Activated effector memory CD4-positive, alpha-beta T cell treated with Interleukin-2 at 50 U/mL for 16 hours (primary cell): ENCODE measurements around the gene TRIM6.
"Not testable (repeated sequence)": the region's sequence is repeated elsewhere in the genome, so short reads cannot be mapped to it uniquely, and the experiment has no call there.

Source experiments
- DNase-seq: peaks from one replicate; pipeline ENCODE4 v3.0.0-alpha.2; 2020

The TRIM6 gene

DNA sequence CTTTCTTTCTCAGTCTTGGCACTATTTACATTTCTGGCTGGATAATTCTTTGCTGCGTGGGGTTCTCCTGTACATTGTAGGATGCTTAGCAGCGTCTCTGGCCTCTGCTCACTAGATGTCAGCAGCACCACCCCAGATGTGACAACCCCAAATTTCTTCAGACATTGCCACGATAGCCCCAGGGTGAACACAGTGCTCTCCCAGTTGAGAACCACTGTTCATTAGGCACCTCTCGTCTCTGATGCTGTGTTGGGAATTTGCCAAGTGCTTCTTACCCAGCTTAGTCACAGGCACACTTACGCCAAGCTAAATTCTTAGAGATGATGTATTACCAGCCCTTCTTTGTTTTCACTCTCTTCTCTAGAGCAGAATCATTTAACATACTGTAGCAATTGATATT, 9.4 kb downstream of the TRIM6 start:
- no peak for DNase-seq

DNA sequence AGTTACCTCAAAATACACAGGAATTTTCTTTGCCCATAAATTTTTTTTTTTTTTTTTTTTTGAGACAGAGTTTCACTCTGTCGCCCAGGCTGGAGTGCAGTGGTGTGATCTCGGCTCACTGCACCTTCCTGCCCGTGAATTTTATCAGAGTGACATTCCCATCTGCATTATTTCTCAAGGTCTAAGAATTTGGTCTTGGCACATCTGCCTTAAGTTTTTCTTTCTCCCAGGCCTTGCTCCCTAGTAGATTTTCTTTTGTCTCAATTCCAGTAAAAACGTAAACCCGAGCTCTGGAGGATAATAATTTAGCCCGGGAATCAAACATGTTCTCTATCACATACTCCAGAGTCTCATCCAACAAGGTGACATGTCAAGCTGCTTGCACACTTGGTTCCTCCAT, 12.4 kb downstream of the TRIM6 start:
- DNase-seq: no peak

DNA sequence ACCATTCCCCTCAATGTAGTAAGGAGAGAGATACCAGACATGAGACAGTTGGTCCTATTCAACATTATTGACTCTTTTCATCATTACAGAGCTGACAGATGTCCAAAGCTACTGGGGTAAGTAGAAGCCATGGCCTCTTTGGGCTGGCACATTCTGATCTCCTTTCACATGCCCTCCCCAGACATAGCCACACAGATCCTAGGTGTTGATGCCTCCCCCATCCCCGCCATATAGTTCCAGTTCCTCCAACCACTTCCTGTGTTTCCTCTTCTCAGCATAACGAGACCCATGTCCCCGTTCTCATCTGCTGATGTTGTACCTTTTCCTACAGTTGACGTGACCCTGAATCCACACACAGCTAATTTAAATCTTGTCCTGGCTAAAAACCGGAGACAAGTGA, 14.0 kb downstream of the TRIM6 start:
- DNase-seq: no peak

DNA sequence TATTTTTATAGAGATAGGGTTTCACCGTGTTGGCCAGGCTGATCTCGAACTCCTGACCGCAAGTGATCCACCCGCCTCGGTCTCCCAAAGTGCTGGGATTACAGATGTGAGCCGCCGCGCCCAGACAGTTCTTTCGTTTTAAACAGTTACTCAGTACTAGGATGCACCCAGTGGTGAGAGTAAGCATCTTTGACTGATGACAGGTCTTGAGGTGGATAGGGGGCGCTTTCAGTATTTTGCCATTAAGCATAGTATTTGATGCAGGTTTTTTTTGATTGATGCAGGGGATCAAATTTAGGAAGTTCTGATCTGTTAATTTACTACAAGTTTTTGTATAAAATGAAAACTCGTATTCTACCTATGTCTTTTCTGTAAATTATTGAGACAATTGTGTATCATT, 15.2 kb downstream of the TRIM6 start:
- no peak for DNase-seq

DNA sequence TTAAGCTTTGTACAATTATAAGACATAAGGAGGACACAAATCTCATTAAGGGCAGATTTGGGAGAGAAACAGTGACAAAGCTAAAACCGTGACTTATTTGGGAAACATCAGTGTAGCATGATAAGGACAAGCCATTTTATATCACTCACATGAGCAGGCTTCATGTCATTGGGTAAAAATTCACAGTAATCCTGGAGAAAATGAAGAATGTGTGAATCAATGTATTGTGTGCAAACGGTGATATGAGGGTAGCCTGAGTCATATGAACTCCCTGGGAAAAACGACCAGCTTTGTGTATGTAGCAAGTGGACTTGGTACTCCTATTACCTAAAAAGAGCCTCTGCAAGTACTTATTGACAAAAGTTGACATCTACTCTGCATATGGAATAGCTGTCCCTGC, 22.4 kb downstream of the TRIM6 start:
- DNase-seq: no peak

DNA sequence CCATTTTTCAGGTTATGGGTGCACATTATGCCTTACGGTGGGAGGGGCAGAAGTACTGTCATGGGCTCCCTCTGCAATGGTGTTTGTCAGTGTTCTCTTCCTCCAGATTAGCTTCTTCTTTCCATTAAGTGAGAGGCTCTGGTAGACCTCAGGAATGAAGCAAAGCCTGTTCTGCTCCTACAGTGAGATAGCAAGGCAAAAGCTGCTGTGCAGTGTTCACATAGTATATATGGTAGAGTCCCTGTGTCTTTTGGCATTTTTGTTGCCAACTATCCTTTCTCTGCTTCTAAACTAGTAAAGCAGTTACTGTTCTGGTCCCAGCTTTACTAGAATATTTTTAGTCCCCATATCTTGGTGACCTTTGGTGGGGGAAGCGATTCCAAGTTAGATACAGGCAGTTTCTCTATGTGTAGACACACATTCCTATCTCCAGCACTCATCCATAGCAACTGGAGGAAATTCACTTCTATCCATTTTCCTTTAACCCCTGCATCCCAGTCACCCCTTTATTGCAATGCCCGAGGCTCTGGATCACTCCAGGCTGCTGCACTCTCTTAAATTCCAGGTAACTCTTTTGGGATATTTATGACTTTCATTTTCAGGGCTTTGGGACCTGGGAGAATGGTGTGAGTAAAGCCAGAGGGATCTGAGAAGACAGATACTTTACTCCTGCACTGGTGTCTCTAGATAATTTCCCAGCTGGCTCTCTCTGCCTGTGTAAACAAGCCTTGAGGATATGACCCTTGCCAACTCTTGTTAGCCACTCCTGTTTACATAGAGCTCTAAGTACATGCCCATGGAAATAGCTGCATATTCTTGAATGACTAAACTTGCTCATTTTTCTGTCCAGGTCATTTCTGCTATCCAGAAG, 24.4 kb downstream of the TRIM6 start:
- DNase-seq: no peak

DNA sequence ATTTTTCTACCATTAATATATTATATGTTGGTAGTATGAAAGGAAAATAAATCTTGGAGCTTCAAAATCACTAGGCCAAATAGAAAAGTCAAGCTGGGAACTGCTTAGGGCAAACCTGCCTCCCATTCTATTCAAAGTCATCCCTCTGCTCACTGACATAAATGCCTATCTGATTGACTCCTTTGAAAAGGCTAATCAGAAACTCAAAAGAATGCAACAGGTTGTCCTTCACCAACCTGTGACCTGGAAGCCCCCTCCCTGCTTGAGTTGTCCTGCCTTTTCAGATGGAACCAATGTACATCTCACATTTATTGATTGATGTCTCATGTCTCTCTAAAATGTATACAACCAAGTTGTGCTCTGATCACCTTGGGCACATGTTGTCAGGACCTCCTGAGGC, 25.1 kb downstream of the TRIM6 start:
- no peak for DNase-seq

DNA sequence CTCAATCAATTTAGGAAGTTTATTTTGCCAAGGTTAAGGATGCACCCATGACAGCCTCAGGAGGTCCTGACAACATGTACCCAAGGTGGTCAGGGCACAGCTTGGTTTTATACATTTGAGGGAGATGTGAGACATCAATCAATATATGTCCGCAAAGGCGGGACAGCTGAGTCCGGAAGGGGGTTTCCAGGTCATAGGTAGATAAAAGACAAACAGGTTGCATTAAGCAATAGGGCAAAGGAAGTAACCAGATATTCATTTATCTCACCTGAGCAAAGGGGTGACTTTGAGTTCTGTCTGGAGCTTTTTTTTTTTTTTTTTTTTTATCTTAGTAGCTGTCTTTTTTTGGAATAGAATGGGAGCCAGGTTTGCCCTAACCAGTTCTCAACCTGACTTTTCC, 26.4 kb downstream of the TRIM6 start:
- DNase-seq: no peak

DNA sequence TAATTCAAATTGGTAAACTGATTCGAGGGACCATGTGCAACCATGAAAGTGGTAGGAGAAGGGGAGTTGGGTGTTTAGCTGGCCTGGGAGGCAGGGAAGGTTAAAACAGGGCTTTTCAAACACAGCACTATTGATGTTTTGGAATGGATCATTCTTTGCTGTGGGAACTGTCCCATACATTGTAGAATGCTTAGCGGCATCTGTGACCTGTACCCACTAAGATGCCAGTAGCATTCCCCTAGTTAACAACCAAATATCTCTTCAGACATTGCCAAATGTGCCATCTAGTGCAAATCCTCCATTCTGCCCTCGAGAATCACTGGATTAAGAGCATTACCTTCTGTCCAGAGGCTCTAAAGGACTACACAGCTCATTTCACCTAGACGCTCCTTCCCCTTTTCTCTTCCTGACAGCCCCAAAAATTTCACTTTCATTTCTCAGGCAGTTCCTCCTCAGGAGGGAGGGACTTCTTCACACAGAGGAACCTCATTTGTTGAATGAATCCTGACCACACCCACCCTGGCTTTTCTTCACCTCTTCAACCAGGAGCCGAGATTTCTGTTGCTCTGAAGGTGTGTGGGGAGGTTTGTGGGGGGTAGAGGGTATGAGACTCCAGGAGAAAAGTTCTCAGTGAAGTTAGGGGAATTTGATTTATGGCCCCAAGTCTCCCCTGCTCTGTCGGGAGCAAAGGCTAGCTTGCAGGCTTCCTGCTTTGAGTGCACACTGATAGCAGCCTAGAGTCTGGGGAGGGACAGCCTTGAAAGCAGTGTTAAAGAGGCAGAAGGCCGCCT, 28.2 kb downstream of the TRIM6 start, which contains the start of gene TRIM34:
Gene TRIM34 (plus strand): TSS at position 513 of the 791 bp plus-strand sequence. CDS start 7,331 bp downstream, outside the sequence.
- DNase-seq: peak; percentile 45

DNA sequence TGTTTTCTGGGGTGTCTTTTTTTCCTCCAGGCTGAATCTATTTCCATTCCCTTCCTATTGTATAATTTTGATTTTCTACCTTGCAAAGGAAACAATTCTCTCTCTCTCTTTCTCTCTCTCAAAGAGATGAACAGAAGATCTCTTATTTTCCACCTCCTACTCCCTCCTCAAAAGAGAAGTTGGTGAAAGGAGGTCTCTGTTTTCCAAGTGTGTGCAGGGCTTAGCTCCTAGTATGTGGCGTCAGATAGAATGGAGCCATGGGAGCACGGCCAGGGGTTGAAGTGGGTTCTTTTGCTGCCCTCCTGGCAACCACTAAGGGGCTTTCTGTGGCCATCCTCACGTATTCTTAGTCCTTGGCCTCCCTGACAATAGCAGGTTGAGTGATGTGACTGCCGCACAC, 28.8 kb downstream of the TRIM6 start:
- no peak for DNase-seq

DNA sequence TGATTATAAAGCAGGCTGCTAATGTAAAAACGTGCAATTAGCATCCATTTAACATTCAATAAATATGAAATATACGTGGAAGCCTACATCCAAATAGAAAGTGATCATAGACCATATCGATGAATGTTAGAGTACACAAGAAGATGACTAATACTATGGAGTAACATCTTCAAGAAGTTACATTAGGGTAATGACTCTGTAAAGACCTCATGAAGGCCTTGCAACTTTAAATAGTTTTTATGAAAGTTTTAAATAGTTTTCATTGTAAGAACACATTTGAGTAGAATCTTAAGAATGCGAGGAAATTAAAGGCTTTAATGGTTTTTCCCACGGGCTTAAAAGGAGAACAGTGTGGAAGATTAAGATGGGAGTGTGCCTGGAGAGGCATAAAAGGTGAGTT, 29.8 kb downstream of the TRIM6 start:
- DNase-seq: no peak

DNA sequence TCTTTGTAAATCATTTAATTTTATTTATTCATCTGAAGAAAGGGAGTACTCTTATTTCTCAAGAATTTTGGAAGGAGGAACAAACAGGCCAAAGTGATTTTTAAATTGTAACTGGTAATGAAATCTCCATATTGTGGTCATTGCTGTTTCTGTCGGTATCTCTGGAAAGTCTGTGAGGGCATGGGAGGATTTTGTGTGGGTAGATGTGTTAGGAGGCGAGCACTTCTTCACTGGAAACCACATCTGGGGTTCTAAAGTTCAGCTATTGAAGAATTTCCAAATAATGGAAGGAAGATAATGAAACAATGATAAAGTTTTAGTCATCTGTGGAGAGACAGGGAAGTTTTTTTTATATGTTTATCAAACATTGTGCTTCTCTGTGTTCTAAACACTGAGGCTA, 35.0 kb downstream of the TRIM6 start:
- DNase-seq: no peak

DNA sequence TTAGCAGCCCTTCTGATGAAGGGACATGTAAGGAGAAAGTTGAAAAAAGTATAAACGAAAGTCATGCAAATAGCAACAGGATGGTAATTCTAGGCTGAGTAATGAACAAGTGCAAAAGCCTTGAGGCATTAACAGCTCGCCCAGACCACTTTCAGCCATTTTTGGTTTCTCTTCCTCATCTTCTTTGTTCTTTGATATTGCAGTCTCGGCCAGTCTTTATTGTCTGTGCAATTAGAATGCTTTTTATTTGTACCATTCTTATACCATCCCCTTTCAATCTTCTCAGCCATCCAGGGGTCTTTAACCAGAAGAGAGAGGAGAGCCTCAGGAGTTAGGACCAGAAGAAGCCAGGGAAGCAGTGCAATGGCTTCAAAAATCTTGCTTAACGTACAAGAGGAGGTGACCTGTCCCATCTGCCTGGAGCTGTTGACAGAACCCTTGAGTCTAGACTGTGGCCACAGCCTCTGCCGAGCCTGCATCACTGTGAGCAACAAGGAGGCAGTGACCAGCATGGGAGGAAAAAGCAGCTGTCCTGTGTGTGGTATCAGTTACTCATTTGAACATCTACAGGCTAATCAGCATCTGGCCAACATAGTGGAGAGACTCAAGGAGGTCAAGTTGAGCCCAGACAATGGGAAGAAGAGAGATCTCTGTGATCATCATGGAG, 35.7 kb downstream of the TRIM6 start:
- DNase-seq: no peak

DNA sequence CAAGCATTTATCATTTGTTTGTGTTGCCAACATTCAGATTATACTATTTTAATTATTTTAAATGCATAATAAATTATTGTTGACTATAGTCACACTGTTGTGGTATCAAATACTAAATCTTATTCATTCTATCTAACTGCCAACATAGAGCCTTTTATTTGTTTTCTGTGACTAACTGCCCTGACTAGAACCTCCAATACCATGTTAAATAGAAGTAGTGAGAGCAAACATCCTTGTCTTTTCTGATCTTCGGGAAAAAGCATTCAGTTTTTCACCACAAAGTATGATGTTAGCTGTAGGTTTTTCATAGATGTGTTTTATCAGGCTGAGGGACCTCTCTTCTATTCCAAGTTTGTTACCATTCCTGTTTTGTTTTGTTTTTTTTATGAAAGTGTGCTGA, 43.5 kb downstream of the TRIM6 start:
- no peak for DNase-seq

DNA sequence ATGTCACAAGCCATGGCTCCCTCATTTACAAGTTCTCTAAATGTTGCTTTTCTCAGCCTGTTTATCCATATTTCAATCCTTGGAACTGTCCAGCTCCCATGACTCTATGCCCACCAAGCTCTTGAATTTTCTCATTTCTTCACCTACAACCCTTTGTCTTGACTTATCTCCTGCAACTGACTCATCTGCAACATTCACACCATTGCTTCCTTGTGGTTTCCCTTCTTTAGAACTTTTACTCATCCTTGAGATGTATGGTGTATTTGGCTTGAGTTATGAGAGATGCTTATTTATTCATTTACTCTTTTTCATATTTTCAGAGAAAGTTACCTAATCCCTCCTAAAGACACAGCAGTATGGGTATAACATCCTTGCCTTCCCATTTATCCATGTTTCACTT, 47.1 kb downstream of the TRIM6 start:
- no peak for DNase-seq

DNA sequence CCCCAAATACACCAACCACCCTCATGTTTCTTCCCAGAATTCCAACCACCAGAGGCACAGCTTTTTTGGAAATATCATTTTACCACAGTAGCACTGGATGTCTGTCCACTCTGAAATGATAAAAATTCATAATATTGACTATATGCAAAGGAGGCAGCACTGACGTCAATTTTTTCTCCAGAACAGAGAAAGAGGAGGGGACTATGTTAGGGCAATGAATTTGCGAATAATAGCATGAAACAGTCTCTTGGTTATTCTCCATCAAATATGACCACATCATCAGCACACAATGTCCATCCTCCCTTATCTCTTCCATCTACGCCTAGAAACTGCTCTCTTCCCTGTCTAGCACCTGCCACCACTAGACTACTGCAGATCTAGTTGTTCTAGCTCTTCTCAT, 49.7 kb downstream of the TRIM6 start:
- DNase-seq: no peak

DNA sequence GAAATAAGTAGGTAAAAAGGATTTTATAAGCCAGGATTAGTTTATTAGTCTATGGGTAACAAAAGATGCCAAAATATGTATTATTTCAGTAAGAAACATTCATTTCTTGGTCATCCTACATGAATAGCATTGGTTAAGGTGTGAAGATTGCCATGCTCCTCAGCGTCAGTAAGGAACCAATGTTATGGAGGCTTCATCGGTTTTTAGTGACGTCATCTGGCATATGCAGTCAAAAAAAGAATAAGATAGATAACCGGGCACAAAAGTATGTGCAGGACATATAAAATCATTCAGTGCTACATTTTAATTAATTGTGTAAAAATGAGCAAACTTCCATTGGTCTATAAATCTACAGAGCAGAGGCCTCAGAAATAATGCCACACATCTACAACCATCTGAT, 59.0 kb downstream of the TRIM6 start:
- no peak for DNase-seq

DNA sequence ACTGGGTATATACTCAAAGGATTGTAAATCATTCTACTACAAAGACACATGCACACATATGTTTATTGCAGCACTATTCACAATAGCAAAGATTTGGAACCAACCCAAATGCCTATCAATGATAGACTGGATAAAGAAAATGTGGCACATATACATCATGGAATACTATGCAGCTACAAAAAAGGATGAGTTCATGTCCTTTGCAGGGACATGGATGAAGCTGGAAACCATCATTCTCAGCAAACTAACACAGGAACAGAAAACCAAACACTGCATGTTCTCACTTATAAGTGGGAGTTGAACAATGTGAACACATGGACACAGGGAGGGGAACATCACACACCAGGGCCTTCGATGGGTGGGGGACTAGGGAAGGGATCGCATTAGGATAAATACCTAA, 60.5 kb downstream of the TRIM6 start:
- DNase-seq: not testable (repeated sequence)

DNA sequence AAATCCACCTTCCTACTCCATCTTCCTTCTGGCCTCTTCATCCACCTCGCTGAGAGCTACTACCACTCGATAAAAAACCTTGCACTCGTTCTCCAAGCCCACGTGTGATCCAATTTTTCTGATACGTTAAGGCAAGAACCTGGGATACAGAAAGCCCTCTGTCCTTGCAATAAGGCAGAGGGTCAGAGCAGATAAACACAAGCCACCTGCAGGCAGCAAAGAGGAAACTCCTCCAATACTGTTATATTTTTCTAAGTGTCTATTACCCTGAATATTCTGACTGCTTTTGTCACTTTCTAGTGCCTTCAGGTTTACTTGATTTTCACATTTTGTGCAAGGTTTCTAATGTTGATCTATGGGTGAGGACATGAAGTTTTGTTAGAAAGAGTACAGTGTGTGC, 61.9 kb downstream of the TRIM6 start:
- no peak for DNase-seq
